Measurements from ENCODE around the gene CNST. TPM values are rescaled to one million over a fixed set of nuclear protein-coding genes. Genes with fewer than 3 reads are reported as not detected.

Gene CNST
- total RNA-seq, 4 donors from 2014 or later: 38.8 to 49.5 (median 41.7) TPM

- Histone ChIP-seq H3K36me3 (peaks cover 0 to under 1% of the 10 kb centered on the region in 2 donors), H3K27me3 (no peaks in the 10 kb centered on the region), H3K9me3 (no peaks in the 10 kb centered on the region), H3K27ac (no peak overlapping the region), H3K4me1 (no peaks in the 10 kb centered on the region), H3K4me3 (replicated peaks in 1 of 3) (no peak overlapping the region)
- intact Hi-C loops (cut with DNase I): no loop called here
- no peak for DNase-seq
- TF ChIP-seq CTCF (IDR thresholded peaks at IDR 0.05) (no peak), POLR2A (IDR thresholded peaks at IDR 0.05) (no peak)
Observed at GRCh38 chr1:246617156-246617555, 50.9 kb downstream of the CNST start.

GRCh38 chr1:246617768-246618167 lies 51.5 kb downstream of the CNST start:
- no peak overlapping the region for H3K27ac ChIP-seq
- no peaks in the 10 kb centered on the region for H3K9me3 ChIP-seq
- H3K4me3 ChIP-seq (replicated peaks in 1 of 3): no peak overlapping the region
- H3K4me1 ChIP-seq: no peaks in the 10 kb centered on the region
- no peaks in the 10 kb centered on the region for H3K27me3 ChIP-seq
- TF ChIP-seq CTCF (IDR thresholded peaks at IDR 0.05): no peak
- no peak for TF ChIP-seq POLR2A (IDR thresholded peaks at IDR 0.05)
- no peak for DNase-seq
- peaks cover 0 to 3% of the 10 kb centered on the region in 2 donors for H3K36me3 ChIP-seq
- WGBS, 2 donors: 87% methylated on average over 3 of the region's 3 CpGs
- intact Hi-C loops (cut with DNase I): no loop called here

- Histone ChIP-seq H3K9me3 (no peaks in the 10 kb centered on the region), H3K4me1 (no peaks in the 10 kb centered on the region), H3K36me3 (peaks cover 0 to 3% of the 10 kb centered on the region in 2 donors), H3K27ac (no peak overlapping the region), H3K27me3 (no peaks in the 10 kb centered on the region), H3K4me3 (replicated peaks in 1 of 3) (no peak overlapping the region)
- DNase-seq: no peak
- TF ChIP-seq CTCF (IDR thresholded peaks at IDR 0.05) (no peak), POLR2A (IDR thresholded peaks at IDR 0.05) (no peak)
- intact Hi-C loops (cut with DNase I): no loop called here
- 82 to 93% methylated on average over 4 of the region's 4 CpGs for WGBS, 2 donors
Observed at GRCh38 chr1:246618240-246618808, 52.1 kb downstream of the CNST start.

DNA sequence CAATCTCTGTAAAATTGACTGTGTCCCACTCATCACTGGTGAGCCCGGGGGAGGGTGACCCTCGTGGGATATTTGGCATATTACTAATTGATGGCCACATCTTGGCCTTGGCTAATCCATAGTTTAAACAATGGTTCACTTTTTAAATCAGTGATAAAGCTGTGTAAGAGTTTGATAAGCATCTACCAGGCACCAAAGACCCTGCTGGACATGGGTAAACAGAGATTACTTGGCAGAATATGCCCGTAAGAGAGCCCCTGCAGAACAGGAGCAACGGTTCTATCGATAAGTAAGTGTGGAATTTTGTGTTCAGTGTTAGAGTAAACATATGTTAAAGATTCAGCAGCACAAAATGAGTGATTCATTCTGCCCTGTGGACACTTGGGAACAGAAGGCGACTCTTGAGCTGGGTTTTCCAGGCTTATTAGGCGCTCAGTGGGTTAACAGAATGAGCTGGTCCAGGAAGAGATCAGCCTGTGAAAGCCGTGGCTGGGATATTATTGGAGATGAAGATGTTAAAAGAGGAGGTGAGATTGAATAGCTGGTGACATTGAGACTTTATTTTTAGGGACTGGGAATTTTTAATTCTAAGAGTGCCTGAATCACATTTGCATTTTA lies 55.9 kb downstream of the CNST start:
- Histone ChIP-seq H3K27me3 (no peaks in the 10 kb centered on the region), H3K4me1 (no peaks in the 10 kb centered on the region), H3K4me3 (replicated peaks in 1 of 3) (no peak overlapping the region), H3K27ac (no peak overlapping the region), H3K36me3 (peaks cover 0 to 3% of the 10 kb centered on the region in 2 donors), H3K9me3 (no peaks in the 10 kb centered on the region)
- intact Hi-C loops (cut with DNase I): no loop called here
- no peak for DNase-seq
- no peak for TF ChIP-seq CTCF (IDR thresholded peaks at IDR 0.05)
- TF ChIP-seq POLR2A (IDR thresholded peaks at IDR 0.05): no peak
- WGBS, 2 donors: 80 to 81% methylated on average over 8 of the region's 8 CpGs

DNA sequence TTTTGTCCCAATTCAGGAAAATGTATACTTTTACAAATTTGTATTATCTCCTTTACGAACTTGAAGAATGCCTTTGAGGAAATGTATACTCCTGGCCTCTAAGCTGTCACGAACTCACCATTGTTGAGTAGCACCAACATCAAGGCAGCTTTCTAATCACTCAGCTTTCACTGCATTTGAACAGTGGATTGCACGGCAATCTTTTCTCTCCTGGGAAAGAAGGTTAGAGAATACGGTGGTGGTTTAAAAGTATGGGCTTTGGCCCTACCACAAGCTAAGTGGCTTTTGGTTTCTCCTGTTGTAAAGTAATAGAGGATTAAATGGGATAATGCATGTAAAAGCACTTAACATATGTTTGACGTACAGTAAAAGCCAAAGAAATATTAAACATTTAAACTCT lies 57.8 kb downstream of the CNST start:
- TF ChIP-seq POLR2A (IDR thresholded peaks at IDR 0.05) (no peak), CTCF (IDR thresholded peaks at IDR 0.05) (no peak)
- peaks cover 0 to 3% of the 10 kb centered on the region in 2 donors for H3K36me3 ChIP-seq

More for the DNA sequence above, 57.8 kb downstream of the CNST start:
- Histone ChIP-seq H3K27me3 (no peaks in the 10 kb centered on the region), H3K9me3 (no peaks in the 10 kb centered on the region), H3K27ac (no peak overlapping the region), H3K4me3 (replicated peaks in 1 of 3) (no peak overlapping the region), H3K4me1 (no peaks in the 10 kb centered on the region)
- DNase-seq: no peak
- intact Hi-C loops (cut with DNase I): no loop called here
- 88 to 97% methylated on average over 5 of the region's 5 CpGs for WGBS, 2 donors
